M059J (cell line): ENCODE measurements around the gene GALNT18. TPM values are rescaled to one million over a fixed set of nuclear protein-coding genes. Genes with fewer than 3 reads are reported as not detected.

ENCODE experiments used
- DNase-seq: peaks from one replicate; pipeline ENCODE4 v3.0.0-alpha.2; 2012; ENCODE audit warnings: low read depth
- total RNA-seq: library from RNA; depleted of rRNA; stranded (reverse); fragments of >200 nt; shearing (Covaris generic); gene quantifications from 2 replicates; pipeline ENCODE4 v1.2.3, GENCODE V29; 2014; rRNA removed

The GALNT18 gene
- total RNA-seq, 1 experiment from 2014 or later, result 0.64 TPM

DNA sequence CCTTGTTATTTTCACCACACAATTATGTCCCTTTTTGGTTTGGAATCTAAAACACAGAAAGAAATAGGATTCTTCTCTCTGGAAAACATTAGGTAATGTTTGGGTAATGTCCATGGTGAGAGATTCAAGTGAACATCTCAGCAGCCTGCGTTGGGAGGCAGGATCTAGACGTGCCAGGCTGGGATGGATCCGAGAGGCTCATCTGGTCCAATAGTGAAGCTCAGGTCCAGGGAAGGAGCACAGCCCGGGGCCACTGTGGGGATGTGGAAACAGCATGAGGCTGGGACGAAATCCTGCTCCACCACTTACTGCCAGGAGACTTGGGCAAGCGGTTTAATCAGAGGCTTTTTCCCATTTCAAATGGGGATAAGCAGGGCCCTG lies 378.6 kb downstream of the GALNT18 start:
- DNase-seq, result no peak

DNA sequence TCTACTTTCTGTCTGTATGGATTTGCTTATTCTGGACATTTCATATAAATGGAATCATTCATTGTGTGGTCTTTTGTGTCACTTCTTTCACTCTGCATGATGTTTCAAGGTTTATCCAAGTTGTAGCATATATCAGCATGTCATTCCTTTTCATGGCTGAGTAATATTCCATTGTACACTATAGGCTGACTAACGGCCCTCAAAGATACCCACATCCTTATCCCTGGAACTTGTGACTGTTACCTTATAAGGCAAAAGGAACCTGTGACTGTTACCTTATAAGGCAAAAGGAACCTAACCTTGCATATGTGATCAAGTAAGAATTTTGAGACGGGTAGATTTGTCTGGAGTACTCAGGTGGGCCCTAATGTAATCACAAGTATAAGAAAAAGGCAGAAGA lies 380.5 kb downstream of the GALNT18 start:
- DNase-seq, result no peak

DNA sequence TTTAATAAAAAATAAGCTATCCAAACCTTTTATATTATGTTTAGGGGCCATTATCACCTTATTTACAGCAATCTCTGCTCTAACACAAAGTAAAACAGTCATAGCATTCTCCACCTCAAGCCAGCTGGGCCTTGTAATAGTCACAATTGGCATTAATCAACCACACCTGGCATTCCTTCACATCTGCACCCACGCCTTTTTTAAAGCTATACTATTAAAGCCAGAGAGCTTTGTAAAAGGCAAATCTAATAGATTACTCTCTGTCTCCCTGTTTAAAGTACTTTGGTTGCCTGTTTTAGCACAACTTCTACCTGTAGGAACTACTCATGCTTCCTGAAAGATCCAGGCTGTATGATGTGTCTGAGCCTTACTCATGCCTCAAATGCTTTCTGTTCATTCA lies 381.8 kb downstream of the GALNT18 start:
- DNase-seq, result no peak

DNA sequence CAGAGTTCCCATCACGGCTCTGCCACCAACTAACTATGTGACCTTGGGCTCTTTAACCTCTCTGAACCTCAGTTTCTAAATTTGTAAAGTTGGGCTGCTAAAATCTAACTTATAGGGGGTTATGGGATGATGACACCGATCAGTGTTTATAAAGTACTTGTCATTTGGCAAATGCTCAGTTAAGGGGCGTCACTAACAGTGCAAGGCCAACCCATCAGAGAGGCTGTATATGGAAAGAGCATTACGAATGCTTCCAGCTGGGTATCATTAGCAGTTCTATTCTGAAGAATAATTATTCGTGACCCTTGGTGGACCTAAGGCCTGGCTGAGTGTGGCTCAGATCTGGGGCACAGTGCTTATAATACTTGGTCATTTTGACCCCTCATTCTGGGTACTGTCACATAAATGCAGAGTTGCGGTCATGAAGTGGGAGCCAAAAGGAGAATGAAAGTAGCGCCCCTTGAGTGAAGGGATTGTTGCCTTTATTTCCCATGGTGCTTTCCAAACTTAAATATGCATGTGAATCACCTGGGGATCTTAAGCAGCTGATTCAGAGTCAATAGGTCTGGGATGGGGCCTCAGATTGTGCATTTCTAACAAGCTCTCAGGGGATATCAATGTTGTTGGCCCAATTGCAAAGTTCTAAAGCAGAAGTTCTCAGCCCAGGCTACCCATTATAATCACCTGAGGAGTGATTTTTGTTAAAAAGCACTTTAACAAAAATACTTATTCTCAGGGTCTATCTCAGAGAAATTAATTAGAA lies 384.6 kb downstream of the GALNT18 start:
- DNase-seq, result no peak

DNA sequence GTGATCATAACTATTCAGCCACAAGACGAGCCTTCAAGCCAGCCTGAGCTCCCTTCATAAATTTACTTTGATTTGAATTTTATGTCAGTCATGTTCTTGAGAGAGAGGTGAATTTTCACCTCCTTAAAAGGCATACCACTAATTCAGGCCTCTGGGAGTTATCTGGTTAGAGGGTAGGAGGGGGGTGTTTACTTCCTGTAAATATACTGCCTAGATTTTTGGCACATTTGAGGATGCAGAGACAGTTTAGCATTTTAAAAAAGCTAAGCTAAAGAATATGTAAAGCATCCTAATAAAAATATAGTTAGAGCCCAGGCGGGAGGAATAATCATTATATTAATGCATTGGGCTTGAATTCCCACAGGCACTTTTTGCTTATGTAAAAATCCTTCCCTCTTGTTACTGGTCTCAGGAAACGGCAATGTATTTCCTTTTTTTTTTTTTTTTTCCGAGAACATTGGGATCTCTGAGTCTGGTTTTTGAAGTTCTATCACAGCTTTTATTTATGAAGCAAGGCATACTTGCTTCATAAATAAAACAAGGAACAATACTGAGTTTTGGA lies 385.2 kb downstream of the GALNT18 start:
- DNase-seq, result no peak

DNA sequence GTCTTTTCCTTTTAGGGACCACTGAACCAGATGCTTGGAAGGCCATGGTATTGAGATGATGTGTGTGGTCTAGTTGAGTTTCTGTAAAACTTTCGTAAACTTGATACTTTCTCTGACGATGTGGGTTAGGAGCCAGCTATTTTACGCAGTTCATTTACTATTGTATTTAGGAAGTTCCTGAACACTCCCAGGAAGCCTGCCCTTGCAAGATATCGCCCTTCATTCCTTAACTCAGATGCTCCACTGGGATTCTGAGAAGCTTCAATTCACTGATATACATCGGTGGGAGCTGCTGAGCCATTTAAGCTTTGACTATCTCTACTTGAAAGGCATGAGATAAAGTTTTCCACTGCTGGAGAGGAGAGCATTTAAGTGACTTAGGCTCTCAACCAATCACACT lies 390.0 kb downstream of the GALNT18 start:
- no peak for DNase-seq

DNA sequence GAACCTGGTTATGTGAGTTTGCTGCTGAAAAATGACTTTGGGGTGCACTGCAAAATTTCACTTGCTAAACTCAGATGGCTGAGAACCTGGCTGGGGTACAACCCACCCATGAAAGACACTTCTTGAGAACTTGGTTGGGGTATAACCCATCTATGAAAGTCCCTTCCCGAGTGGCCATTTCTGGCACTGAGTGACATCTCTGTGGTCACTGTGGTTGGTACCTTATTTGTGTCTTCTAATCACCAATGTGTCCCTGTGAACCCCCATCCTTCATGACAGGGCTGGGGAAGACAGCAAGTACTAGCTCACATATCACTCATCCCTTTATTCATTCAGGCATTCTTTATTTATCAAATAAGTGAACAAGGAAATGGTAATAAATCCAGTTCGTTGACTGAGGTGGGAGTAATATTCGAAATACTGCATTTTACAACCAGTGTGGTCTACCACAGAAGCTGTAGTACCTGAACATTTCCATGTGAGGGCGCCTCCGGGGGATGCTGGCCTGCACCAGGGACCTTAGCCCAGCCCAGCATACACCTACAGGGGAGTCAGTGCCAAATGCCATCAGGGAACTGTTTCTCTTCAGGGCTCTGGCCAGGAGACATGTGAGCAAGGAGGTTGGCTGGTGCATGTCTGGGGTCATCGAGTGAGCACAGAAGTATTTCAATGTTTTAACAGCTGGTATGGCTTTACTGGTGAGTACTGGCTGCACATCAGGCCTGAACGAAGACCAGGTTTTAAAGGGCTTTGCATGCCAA lies 390.8 kb downstream of the GALNT18 start:
- DNase-seq, result no peak

DNA sequence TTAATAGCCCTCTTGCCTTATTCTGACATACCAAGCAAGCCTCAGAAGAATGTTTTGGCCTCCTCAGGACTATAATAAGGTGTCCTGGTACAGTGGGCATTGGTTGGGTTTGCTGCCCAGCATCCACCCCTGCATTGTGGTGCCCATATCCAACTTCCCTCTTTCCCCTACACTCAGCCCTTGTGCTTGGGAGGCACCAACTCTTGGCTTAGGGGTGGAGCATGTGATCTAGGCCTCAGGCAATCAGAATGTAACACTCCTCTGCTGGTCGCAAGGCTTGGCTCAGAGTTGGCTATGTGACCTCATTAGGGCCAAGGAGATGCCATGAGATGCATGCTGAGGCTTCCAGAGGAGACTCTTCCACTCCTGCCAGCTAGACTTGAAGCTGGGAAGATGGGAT lies 391.7 kb downstream of the GALNT18 start:
- DNase-seq, result no peak

DNA sequence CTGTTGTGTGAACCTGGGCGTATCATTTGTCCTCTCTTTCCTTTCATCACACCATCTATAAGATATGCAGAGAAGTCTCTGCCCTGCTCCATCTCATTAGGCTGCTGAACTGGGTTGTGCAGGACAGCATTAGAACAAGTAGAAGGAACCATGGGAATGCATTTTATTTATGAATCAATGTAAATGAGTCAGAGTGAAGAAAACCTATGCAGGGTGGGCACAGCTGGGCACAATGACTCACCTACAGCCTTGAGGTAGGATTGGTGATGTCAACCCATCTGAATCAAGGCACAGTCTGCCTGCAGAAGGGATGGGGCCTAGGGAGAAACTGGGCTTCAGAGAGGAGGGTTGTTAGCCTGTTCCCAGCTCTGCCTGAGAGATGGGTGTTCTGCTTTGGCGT lies 392.2 kb downstream of the GALNT18 start:
- DNase-seq, result peak; percentile 5

DNA sequence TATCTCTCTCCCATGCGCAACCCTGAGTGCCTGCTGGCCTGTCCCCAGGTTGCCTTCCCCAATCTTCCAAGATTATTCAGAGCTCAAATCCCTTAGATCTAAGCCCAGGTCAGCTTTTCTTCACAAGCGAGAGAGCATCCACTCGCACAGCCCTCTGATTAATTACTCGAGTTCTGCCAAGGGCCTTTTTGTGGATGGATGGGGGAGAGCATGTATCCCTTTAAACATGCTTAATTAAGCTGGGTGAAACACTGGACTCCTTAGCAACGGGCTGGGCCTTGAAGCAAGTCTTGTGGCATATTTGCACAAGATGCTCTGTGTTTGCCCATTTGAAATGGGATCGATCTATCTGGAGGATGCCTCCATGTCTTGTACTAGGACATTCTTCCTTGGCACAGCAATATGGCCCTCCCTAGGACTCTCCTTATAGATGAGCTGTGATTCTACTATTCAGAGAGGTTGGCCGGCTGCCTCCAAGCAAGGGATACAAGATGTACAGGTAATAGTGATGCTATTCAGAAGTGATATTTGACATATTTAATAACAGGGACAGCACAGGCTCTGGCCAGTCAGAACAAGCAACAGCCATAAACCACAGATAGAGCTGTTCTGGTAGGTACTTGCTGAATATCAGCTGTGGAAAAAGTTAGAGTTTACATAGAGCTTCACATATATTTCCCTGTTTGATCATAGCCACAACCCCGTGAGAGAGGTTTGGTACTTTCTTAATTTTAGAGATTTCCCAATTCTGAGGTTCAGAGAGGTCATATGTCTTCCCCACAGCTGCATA lies 394.3 kb downstream of the GALNT18 start:
- no peak for DNase-seq

Other genes starting within 250 kb of the GALNT18 start
- gene USP47, start 220.0 kb upstream of the GALNT18 start, total RNA-seq, result 30.1 and 39.9 TPM in 2 replicates